ENCODE results near the gene ATRAID.

DNA sequence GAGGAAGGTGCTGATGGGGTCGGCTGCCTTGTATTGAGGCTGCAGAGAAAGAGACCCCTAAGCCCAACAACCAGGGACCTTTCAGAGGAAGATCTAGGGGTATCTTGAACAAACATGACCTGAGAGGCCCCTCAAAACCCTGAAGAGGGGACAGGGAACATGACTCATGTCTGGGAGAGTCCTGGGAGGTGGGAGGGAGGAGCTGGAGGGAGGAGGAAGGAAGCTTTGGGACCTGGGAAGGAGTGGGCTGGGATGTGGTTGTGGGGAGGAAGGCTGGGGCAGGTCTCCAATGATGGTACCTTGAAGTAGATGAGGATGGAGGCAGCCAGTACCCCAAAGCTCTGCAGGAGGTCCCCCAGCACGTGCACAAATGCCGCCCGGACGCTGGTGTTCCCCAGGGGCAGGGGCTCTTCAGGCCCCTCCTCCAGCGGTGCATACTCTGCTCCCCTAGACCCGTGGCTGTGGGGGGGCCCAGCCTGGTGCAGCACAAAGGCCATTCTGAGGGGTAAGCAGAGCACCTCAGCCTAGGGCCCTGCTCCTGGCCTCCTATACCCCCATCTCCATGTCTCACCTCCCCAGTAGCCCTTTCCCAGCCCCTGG is 45.1 kb downstream of the ATRAID start:
- TF ChIP-seq EZH2 (IDR thresholded peaks at IDR 0.05): no peak
- TF ChIP-seq POLR2AphosphoS5 (IDR thresholded peaks at IDR 0.05; ENCODE audit: borderline replicate concordance, low read depth, low read length): no peak
- no peak for TF ChIP-seq FOXP2 (optimal IDR thresholded peaks at IDR 0.05; ENCODE audit: control extremely low read depth, extremely low read length, insufficient read depth)
